HG03039 (cell line): ENCODE results near the gene CIPC.

Experiments used
- ATAC-seq: cut with Tn5 transposase; IDR thresholded peaks from one replicate; pipeline ENCODE4 v1.9.1; 2021; ENCODE audit warnings: mild to moderate bottlenecking, moderate library complexity; ENCODE audit not compliant: unreplicated experiment

Gene CIPC

GRCh38 chr14:77097700-77098528, at the start of gene CIPC:
Gene CIPC, plus strand, starts transcription at chr14:77098258. Its CDS starts 7,451 bp downstream, at chr14:77105709.
- peak; percentile 82 for ATAC-seq

GRCh38 chr14:77051116-77051515, 46.9 kb upstream of the CIPC start:
- ATAC-seq = no peak

GRCh38 chr14:77052281-77053044, 45.6 kb upstream of the CIPC start:
- no peak for ATAC-seq

GRCh38 chr14:77053046-77053841, 44.8 kb upstream of the CIPC start:
- no peak for ATAC-seq

GRCh38 chr14:77055306-77055705, 42.8 kb upstream of the CIPC start:
- ATAC-seq = no peak

- no peak for ATAC-seq
These were observed 42.1 kb upstream of the CIPC start for GRCh38 chr14:77055981-77056380.

GRCh38 chr14:77058117-77058516, 39.9 kb upstream of the CIPC start:
- ATAC-seq = no peak

GRCh38 chr14:77058785-77059184, 39.3 kb upstream of the CIPC start:
- ATAC-seq = no peak

- ATAC-seq = no peak
These were observed 38.7 kb upstream of the CIPC start for GRCh38 chr14:77059276-77059915.

- no peak for ATAC-seq
These were observed 36.3 kb upstream of the CIPC start for GRCh38 chr14:77061630-77062257.

- ATAC-seq = no peak
These were observed 35.8 kb upstream of the CIPC start for GRCh38 chr14:77062261-77062660.

- ATAC-seq = no peak
These were observed 34.4 kb upstream of the CIPC start for GRCh38 chr14:77063571-77064171.

- ATAC-seq = no peak
These were observed 33.4 kb upstream of the CIPC start for GRCh38 chr14:77064521-77065178.

GRCh38 chr14:77065851-77066577, 32.0 kb upstream of the CIPC start:
- ATAC-seq = no peak

GRCh38 chr14:77066578-77067172, 31.4 kb upstream of the CIPC start:
- no peak for ATAC-seq

- no peak for ATAC-seq
These were observed 30.2 kb upstream of the CIPC start for GRCh38 chr14:77067632-77068516.

- no peak for ATAC-seq
These were observed 29.4 kb upstream of the CIPC start for GRCh38 chr14:77068517-77069200.
